COLO829 (cell line): ENCODE measurements around the gene TMEM179.
"Not testable (repeated sequence)": the region's sequence is repeated elsewhere in the genome, so short reads cannot be mapped to it uniquely, and the experiment has no call there.

Source experiments
- DNase-seq: peaks from one replicate; pipeline ENCODE4 v3.0.0; 2012; ENCODE audit warnings: low spot score

The TMEM179 gene

DNA sequence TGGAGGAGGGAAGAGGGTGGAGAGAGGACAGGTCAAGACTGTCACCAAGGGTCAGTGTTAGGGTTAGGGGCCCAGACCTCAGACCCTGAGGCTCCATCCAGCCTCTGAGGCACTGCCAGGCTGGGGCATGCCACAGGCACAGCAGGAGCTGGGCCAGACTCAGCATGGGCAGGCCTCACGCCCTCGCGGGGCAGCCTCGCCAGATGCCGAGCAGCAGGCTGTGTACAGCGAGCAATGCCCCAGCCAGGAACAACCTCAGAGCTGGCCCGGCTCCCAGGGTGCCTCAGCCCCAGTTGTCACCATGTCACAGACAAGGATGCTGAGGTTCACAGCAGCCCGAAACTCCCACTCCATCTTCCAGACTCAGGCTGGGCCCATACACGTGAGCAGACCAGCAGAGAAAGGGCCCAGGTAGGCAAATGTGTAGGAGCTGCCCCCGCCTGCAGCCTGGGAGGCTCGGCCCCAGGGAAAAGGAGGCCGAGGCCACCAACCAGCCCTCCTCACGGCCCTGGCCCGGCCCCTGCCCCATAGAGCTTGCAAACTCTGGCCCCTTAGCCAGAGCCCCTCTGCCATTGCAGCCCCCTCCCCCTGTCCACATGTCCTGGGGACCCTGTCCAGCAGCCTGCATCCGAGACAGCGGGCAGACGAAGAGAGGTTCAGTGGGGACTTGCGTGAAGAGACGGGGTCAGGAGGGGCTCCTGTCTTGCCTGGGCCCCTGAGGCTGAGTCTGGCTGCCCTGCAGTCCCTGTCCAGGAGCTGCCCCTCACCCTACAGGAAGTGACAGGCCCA is 17.5 kb downstream of the TMEM179 start:
- DNase-seq: no peak

DNA sequence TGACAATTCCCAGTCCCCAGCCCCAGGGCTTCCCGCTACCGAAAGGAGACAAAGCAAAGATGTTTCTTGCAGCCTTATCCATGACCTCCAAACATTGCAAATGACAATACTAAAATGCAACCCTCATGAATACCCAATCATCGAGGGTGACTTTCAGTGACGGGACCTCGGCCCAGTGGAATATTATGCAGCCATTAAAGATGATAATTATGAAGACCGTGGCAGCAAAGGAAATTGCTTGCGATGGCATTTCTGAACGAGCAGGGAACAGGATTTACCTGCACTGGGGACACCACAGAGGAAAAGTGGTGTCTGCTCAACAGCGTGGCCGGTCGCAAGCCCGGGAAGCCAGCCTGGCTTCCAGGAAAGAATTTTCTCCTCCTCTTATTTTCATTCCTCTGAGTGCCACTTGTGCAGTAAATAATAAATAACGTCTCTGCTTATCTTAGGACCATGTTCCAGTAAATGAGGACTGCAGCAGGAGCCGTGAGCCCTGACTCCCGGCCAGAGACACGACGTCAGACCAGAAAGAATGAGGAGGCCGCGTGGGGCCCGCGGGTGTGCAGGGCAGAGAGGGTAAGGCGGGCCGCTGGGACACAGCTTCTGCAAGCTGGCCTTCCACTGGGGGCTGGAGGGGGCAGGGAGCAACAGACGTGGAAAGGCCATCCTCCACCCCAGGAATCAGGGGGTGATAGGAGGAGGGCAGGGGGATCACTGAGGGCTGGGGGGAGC is 18.4 kb downstream of the TMEM179 start:
- no peak for DNase-seq

DNA sequence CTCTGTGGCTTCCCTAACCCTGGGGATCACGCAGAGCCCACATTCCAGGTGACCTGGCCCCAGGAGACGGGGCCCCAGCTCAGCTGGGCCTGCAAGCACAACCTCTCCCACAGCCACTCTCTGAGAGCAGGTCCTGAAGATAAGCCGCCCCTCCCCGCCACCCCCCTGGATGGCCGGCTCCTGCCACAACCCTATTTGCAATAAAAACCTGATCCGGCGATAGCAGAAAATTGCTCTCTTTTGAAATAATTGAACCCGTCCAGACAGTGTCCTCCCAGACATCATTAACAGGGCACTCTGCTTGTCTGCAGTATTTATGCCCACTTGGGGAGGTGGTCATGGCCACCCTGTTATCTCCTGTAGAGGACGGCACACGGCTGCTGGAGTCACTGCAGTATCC is 20.0 kb downstream of the TMEM179 start:
- DNase-seq: no peak

GRCh38 chr14:104583424-104584306 is 20.9 kb downstream of the TMEM179 start:
- DNase-seq: no peak

GRCh38 chr14:104582662-104583061 is 21.9 kb downstream of the TMEM179 start:
- no peak for DNase-seq

DNA sequence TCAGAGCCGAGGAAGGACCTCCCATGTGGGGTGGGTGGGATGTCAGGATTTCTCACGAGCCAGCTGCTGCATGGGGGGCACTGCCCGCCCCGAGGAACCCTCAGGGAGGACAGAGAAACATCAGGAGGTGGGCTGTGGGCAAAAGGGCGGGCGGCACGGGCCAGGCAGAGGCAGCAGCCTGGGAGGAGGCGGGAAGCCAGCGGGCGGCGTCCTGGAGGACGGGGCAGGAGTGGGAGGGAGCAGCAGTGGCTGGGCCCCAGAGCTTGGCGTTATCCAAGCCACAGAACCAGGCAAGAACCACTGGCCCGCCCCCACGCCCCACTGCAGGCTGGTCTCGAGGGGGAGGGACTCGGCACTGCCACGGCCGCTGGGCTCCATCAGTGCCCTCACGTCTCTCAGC is 22.6 kb downstream of the TMEM179 start:
- DNase-seq: no peak

DNA sequence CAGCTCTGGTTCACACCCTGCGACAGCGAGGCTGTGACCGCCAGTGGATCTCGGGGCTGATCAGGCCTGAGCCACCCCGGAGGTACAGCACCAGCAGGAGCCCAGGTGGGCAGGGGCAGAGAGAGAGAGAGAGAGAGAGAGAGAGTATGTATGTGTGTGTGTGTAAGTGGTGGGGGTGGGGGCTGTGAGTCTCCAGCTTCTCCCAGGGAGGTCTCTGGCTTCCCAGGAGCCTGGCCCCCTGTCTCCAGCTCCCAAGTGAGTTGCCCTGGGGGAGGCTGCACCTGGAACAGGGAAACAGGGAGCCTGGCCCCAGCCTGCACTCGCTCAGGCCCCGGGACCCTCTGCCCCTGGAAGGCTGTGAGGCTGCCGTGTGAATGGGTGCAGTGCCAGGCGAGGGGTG is 23.1 kb downstream of the TMEM179 start:
- DNase-seq: no peak

- no peak for DNase-seq
Measured at GRCh38 chr14:104580961-104581360, 23.6 kb downstream of the TMEM179 start.

DNA sequence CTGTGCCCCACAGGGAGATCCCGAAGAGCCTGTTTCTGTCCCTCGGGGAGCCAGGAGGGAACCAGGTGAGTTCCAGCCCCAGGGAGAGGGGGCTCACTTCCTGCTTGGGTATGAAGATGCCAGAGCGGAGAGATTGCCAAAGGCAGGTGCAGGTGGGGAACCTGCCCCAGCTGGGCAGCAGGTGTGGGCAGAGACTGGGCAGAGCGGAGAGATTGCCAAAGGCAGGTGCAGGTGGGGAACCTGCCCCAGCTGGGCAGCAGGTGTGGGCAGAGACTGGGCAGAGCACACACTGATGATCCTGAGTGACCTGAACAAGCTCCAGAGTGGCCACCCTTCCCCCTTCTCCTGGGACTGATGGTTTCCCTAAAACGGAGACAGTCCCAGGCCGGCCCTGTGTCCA is 24.6 kb downstream of the TMEM179 start:
- not testable (repeated sequence) for DNase-seq

GRCh38 chr14:104579507-104579906 is 25.1 kb downstream of the TMEM179 start, which contains the start of gene C14orf180:
C14orf180 (plus strand) TSS chr14:104579764; CDS start chr14:104586431, 6,667 bp downstream.
- DNase-seq: no peak

DNA sequence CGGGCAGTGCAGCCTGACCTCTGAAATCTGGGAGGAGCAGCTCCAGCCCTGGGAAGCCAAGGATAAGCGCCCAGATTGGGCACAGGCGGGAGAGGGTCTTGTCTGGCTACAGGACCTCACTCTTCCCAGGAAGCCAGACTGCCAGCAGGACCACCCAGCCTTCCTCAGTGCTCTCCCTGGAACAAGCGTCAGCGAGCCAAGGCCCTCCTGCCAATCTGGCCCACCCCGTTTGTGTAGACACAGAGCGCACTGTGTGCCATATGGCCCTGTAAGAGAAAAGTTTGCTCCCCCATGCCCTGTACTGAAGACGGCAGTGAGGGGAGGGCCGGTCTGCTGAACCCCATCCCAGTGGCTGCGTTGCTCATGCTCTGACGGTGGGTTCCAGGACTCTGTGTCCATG is 26.3 kb downstream of the TMEM179 start:
- no peak for DNase-seq

- DNase-seq: no peak
Measured at GRCh38 chr14:104577847-104578301, 26.7 kb downstream of the TMEM179 start.

DNA sequence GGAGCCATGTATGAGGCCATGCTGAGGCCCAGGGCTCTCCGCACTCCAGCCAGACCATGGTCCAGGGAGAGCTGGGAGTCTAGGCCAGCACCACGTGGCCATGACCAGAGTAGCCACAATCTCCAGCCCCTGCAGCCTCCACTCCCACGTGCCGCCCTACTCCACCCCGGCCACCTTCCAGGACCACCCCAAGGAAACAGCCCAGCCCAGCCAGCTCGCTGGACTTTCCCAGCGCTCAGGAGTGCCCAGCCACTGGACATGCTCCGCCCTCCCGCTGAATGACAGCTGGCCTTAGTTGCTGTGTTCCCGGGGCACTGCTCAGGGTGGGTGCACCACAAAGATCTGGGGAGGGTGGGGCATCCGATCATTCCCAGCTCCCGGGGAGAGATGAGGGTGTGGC is 27.1 kb downstream of the TMEM179 start:
- no peak for DNase-seq

DNA sequence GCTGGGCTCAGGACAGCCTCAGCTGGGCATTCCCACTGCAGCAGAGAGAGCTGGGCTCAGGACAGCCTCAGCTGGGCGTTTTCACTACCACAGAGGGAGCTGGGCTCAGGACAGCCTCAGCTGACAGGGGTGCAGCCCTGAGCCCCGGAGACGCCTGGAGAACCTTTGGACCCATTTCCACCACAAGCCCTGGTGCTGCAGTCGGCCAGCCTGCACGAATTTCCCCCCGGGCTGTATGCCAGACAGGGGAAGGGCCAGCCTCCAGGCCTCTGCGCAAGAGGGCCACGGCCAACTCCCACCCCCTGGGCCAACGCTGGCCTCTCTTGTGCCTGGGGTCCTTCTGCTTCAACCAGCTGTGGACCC is 27.6 kb downstream of the TMEM179 start:
- no peak for DNase-seq

GRCh38 chr14:104576232-104576969 is 28.2 kb downstream of the TMEM179 start:
- DNase-seq: no peak

DNA sequence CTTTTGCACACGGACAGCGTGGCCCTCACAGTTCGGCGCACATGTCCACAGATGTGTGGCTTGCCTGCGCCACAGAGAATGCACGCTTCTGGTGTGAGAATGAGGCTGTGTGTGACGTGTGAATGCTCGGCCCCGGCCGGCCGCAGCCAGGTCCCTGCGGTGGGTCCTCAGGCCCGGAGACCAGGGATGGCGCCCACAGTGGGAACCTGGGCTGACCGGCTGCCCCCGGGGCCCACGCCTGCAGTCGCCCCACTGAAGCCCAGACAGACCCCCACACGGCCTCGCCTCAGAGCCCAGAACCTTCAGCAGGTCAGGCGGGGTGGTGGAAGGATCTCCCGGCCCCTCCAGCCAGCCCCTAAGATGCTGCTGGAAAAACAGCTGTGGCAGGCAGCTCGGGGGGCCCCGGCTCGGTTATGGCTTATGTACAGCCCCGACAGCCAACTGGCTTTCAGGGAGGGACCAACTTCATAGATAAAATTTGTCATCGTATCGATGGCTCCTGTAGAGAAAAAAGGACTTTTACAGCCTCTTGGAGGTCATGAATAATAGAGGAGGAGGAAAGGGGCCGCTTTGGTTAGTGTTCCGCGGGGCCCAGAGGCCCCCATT is 29.5 kb downstream of the TMEM179 start:
- DNase-seq: no peak

DNA sequence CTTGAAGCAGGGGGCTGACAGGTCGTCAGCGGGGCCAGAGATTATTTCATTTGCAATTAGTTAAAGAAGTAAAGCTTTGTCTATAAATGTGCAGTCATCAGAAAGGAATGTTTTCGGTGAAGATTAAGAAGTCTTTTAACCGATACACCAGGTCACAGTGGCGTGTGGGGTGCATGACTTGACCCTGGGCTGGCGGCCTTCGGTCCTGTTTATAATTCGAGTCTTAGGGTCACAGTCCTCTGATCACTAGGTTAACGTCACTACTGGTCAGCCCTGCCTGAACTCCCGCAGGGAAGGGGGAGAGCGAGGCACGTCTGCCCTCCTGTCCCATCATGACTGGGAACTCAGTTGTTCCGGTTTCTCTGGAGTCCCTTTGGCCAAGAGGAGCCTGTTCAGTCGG is 30.0 kb downstream of the TMEM179 start:
- DNase-seq: no peak

DNA sequence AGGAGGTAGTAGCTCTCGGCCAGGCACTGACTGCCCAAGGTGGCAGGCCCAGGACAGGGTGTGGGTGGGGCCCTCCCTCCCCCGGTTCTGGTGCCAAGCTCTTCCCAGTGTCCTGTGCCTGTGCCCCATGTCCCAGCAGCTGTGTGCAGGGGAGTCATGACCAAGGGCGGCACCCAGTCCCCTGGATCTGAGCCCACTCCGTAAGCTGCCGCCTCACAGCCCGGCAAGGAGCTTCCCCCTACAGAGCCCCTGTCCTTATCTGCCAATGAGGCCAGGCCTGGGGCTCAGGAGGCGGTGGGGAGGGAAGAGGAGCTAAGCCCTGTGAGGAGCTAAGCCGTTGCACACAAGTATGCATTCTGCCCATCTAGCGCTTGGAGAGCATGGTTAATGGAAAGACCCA is 30.6 kb downstream of the TMEM179 start:
- DNase-seq: no peak

GRCh38 chr14:104572668-104573067 is 31.9 kb downstream of the TMEM179 start:
- no peak for DNase-seq

- no peak for DNase-seq
Measured at GRCh38 chr14:104572024-104572626, 32.4 kb downstream of the TMEM179 start.

DNA sequence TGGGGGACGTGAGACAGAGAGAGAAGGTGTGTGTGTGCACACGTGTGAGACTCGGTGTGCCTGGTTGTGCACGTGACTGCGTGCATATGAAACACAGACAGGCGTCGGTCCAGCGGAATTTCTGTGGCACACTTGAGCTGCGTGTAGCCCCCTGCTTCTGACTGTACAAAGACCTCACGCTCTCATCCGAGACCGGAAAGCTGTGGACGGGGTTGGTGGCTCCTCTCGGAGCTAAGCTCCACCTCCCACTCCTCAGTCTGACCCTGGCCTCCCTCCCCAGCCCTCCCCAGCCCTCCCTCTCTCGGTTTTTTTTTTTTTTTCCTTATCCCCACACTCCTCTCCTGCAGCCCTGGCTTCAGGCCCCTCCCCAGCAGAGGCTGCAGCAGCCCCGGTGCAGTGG is 33.3 kb downstream of the TMEM179 start:
- no peak for DNase-seq
